CD4-positive, alpha-beta T cell treated with Interleukin-21 for 1 hour (primary cell): ENCODE measurements around the gene CCDC85C.

Source experiments
- DNase-seq: peaks from one replicate; pipeline ENCODE4 v3.0.0-alpha.2; 2020

CCDC85C gene

DNA sequence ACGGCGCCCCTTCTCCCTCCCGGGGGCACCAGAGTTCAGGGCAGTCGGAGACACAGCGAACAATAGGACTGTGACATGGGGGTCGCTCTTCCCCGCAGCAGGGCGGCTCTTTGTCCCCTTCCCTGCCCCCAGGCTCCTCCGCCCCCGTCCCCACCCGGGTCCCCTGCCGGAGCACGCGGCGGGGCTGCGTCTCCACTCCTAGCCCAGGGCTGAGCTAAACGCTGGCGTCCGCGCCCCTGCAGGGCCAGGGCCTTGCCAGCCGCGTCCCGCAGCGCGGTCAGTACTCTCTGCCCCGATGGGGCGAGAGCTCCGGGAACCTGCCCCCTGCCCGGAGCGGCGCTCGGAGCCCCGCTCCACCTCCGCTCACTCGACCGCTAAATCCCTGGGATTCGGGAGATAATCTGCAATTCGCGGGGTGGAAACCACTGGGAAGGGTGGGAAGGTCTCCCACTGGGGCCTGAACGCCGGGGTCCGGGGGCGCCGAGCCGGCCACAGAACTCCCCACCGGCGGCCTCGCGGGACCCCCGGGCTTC is 825 bp upstream of the CCDC85C start:
- no peak for DNase-seq

GRCh38 chr14:99604278-99604765 is 315 bp upstream of the CCDC85C start:
- peak; percentile 97 for DNase-seq

GRCh38 chr14:99602788-99603415 is 1.1 kb downstream of the CCDC85C start:
- no peak for DNase-seq

DNA sequence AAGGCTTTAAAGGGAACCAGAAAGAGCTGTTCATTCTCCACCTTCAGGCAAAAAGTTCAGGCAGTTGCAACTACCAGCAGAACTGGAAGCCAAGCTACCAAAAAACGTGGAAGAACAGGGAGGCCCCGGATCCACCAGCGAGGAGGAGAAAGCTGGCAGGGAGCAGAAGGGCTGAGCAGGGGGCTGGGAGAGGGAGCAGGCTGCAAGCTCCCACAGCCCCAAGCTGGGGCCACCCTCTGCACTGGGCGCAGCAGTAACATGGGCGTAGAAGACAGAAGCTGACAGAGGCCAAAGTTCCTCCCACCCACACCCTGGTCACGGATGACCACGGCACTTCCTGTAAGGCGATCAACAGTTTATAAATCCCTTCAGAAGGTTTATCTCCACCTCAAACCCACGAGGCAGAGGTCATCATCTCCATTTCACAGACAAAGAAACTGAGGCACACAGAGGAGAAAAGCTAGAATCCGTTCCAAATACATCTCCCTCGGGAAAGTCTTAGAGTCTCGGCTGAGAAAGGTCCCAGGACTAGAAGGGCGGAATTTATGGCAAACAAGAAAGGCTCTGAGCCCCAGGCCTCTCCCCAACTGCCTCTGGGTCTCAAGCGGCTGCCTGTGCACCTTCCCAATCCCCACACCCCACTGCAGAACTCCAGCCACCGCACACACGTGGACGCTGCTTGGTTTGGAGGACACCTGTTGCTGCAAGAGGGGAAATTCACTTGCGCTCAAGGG is 1.8 kb downstream of the CCDC85C start:
- DNase-seq, result no peak

- DNase-seq, result no peak
Observed at GRCh38 chr14:99601361-99601831, 2.6 kb downstream of the CCDC85C start.

- no peak for DNase-seq
Observed at GRCh38 chr14:99600232-99600888, 3.6 kb downstream of the CCDC85C start.

DNA sequence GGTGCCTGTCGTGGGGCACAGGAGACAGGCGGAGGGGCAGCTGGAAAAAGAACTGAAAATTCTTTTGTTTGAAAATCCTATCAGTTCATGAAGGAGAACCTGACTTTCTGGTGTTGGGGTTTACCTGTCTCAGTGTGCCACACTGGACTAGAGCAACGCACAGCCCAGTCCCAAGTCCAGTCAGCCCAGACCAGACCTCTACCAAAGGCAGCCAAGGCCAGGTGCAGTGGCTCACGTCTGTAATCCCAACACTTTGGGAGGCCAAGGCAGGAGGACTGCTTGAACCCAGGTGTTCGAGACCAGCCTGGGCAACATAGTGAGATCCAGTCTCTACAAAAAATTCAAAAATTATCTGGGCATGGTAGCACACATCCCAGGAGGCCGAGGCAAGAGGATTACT is 4.6 kb downstream of the CCDC85C start:
- DNase-seq, result no peak

- no peak for DNase-seq
Observed at GRCh38 chr14:99598774-99599173, 5.2 kb downstream of the CCDC85C start.

GRCh38 chr14:99597911-99598600 is 6.0 kb downstream of the CCDC85C start:
- DNase-seq, result no peak

GRCh38 chr14:99596772-99597171 is 7.2 kb downstream of the CCDC85C start:
- DNase-seq, result no peak

GRCh38 chr14:99596071-99596627 is 7.9 kb downstream of the CCDC85C start:
- no peak for DNase-seq

DNA sequence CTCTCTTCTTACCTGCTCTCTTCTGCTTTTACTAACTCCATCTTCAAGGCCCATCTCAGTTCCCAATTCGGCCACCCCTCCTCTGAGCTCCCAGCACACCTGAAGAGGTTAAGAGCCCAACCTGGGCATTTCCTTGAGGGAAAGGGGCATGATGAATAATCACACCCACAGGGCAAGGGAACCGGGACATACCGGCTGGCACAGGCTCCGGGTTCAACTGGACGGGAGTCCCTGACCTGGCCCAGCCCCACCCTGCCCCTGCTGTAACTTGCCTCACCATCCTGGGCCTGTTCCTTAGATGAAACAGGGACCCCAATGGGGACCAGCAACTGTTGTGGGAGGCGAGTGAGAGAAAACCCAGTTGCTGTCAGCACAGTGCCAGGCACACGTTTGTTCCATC is 8.5 kb downstream of the CCDC85C start:
- DNase-seq, result no peak

DNA sequence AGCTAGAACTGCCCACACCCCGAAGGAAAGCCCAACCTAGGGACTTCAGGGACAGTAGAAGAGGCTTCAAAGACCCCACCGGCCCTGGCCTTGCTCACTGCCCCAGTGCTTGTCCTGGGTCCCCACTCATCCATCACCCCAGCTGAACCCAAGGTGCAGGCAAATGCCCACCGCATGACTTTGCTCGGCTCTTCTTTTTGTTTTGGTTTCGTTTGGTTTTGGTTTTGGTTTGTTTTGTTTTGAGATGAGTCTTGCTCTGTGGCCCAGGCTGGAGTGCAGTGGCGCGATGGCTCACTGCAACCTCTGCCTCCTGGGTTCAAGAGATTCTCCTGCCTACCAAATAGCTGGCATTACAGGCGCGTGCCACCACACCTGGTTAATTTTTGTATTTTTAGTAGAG is 9.0 kb downstream of the CCDC85C start:
- peak; percentile 55 for DNase-seq

GRCh38 chr14:99593971-99594841 is 9.8 kb downstream of the CCDC85C start:
- DNase-seq, result no peak

GRCh38 chr14:99592933-99593753 is 10.9 kb downstream of the CCDC85C start:
- no peak for DNase-seq

- no peak for DNase-seq
Observed at GRCh38 chr14:99592394-99592793, 11.6 kb downstream of the CCDC85C start.

DNA sequence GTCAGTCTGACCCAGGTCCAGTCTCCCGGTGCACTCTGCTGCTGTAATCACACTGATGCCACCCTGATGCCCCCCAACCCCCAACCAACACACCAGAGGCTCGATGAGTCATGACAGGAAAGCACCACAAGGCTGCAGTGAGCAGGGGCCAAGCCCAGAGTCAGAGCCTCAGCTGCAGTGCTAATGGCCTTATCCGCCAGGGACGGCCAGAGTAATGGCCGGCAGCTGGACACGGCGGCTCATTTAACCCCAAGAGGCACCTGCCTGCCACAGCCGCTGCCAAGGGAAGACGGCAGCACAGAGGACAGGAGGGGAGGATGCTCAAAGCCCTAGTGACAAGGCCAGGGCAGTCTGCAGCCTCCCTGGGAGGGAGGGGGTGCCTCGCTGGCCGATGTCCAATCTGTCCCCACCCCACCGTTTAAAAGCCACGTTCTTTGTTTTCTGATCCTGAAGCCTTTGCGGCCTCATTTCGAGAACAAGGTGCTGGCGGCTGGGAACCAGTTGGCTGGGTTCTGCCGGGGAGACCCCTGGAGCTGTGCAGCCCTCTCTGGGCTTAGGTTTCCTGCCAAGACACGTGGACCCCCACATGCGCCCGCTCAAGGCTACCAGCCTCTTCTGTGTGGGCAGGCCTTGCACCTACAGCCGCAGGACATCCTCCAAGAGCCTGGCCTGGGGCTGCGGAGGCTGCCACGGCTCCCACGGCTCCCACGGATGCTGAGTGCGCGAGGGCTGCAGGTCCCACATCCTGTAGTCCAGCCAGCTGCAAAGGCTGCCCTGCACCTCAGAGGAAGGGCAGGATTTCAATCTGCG is 13.1 kb downstream of the CCDC85C start:
- DNase-seq, result no peak

DNA sequence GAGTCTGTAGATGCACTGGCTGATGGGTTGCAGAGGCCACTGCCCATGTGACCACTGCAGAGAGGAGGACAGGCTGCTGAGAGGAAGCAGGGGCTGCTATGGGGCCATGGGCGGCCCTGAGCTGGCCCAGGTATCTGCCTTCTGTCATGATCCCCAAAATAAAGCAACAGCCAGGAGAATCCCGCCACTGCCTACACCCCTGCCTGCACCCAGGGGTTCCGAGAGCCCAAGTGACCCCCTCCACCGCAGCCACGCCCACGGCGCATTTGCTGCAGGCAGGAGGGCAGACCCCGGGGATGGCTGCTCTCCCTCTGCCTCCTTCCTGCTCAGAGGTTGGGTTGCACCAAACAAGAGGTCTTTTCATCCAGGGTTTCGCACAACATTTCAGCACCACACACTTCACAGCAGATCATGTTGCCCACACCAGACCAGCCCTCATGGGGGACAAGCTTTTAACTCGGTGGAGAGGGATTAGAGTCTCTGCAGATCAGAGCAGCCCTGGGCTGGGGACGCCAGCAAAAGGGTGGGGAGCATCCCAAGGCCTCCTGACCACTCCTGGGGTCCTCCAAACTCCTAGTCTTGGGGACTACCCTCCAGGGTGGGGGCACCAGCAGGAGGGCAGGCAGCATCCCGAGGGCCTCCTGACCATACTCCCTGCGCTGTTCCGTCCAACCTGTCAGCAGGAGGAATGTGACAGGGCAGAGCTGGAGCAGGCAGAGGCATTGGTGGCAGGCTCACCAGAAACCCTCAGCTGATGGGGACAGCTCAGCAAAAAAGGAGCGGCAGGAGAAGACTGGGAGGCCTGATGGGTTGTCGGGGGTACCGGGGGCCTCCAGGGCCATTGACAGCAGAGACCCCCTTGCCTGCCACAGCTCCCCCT is 14.1 kb downstream of the CCDC85C start:
- DNase-seq, result no peak

- no peak for DNase-seq
Observed at GRCh38 chr14:99589031-99589441, 15.0 kb downstream of the CCDC85C start.
